SK-N-SH treated with all-trans-retinoic acid at 6 μM for 48 hours (cell line): Measurements from ENCODE around the gene ARHGEF33.

Experiments
- ARNTL ChIP-seq: fragments of 450-650 bp; formaldehyde crosslinking; IDR thresholded peaks from 2 replicates; pipeline ENCODE4 v1.5.0; 2020; ENCODE audit warnings: low read depth, mild to moderate bottlenecking, moderate library complexity, borderline replicate concordance
- BACH2 ChIP-seq: fragments of 250-450 bp; sonication (Bioruptor Pico); IDR thresholded peaks from 2 replicates; pipeline ENCODE4 v1.9.0; 2021; ENCODE audit warnings: mild to moderate bottlenecking, borderline replicate concordance
- OSR1 ChIP-seq: fragments of 250-450 bp; sonication (Bioruptor Pico); IDR thresholded peaks from 2 replicates; pipeline ENCODE4 v1.8.0; 2022; ENCODE audit warnings: moderate library complexity, mild to moderate bottlenecking, inconsistent platforms
- PATZ1 ChIP-seq: fragments of 250-450 bp; sonication (Bioruptor Pico); IDR thresholded peaks from 2 replicates; pipeline ENCODE4 v1.8.0; 2020; ENCODE audit warnings: mild to moderate bottlenecking, moderate library complexity, borderline replicate concordance
- RARB ChIP-seq: fragments of 250-450 bp; sonication (Bioruptor Pico); IDR thresholded peaks from 2 replicates; pipeline ENCODE4 v1.8.0; 2021; ENCODE audit warnings: mild to moderate bottlenecking, moderate library complexity
- ZFP30 ChIP-seq: fragments of 450-650 bp; formaldehyde crosslinking; IDR thresholded peaks from 2 replicates; pipeline ENCODE4 v1.5.0; 2022; ENCODE audit warnings: mild to moderate bottlenecking, moderate library complexity
- ZNF70 ChIP-seq: fragments of 450-650 bp; formaldehyde crosslinking; IDR thresholded peaks from 2 replicates; pipeline ENCODE4 v1.5.0; 2020; ENCODE audit warnings: mild to moderate bottlenecking, moderate library complexity

- TF ChIP-seq BACH2 (no peak), ZNF70 (CRISPR knock-in tag) (no peak), ARNTL (CRISPR knock-in tag) (no peak), OSR1 (CRISPR knock-in tag) (no peak), RARB (CRISPR knock-in tag) (no peak), PATZ1 (CRISPR knock-in tag) (no peak), ZFP30 (CRISPR knock-in tag) (no peak)
Observed at GRCh38 chr2:38973266-38973665, 83.6 kb downstream of the ARHGEF33 start.
